ENCODE data around the gene SMAD3.

- TF ChIP-seq, protein P1, sequence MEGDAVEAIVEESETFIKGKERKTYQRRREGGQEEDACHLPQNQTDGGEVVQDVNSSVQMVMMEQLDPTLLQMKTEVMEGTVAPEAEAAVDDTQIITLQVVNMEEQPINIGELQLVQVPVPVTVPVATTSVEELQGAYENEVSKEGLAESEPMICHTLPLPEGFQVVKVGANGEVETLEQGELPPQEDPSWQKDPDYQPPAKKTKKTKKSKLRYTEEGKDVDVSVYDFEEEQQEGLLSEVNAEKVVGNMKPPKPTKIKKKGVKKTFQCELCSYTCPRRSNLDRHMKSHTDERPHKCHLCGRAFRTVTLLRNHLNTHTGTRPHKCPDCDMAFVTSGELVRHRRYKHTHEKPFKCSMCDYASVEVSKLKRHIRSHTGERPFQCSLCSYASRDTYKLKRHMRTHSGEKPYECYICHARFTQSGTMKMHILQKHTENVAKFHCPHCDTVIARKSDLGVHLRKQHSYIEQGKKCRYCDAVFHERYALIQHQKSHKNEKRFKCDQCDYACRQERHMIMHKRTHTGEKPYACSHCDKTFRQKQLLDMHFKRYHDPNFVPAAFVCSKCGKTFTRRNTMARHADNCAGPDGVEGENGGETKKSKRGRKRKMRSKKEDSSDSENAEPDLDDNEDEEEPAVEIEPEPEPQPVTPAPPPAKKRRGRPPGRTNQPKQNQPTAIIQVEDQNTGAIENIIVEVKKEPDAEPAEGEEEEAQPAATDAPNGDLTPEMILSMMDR (conservative IDR thresholded peaks at IDR 0.05; ENCODE audit: low read length), result no peak
- no peak for TF ChIP-seq EZH2phosphoT487 (IDR thresholded peaks at IDR 0.05; ENCODE audit: borderline replicate concordance, low read depth, low read length)
These were observed 49.6 kb downstream of the SMAD3 start for GRCh38 chr15:67114846-67115585.
